Pons (tissue), 1 donor: ENCODE results near the gene NRXN3.

Experiments
- DNase-seq: peaks from one replicate; pipeline ENCODE4 v3.0.0-alpha.2; 2016; ENCODE audit warnings: low spot score

The NRXN3 gene

DNA sequence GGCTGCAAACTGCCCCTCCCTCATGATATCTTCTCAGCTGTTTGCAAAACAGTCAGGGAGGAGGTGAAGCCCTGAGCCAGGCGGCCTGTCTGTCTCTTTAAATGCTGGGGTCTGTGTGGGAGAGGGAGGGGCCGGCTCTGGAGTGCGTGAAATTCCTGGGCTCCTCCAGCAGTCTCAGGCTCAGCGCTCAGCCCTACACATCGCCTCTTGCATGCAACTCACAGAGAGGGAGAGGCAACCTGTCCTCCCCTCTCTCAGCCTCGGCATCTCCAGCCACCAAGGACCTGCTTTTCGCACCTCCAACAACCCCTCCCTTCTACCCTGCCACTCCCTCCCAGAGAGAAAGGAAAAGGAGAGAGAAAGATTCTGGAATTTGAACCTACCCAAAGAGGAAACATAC, at the start of gene NRXN3:
Gene NRXN3, plus strand, starts transcription at position 171 of the 400 bp plus-strand sequence. CDS start 72,721 bp downstream, outside the sequence.
- DNase-seq = peak; percentile 4

DNA sequence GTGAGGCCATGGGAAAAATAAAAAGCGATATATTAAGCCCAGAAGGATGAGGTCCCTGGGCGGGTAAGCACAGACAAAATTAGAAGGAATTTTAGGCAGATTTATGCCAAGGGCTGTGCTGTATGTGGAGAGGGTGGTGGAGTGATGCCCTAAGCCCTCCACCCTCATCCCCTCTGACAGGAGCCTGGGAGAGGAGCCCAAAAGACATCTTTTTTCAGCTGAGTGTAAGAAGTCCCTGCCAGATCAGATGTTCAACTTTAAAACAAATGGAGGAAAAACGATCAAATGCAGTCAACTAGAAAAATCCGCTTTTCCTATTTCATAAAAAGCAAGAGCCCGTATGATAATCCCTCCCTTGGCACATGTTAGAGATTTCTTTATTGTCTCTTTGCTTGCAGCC, 47.7 kb upstream of the NRXN3 start:
- no peak for DNase-seq

DNA sequence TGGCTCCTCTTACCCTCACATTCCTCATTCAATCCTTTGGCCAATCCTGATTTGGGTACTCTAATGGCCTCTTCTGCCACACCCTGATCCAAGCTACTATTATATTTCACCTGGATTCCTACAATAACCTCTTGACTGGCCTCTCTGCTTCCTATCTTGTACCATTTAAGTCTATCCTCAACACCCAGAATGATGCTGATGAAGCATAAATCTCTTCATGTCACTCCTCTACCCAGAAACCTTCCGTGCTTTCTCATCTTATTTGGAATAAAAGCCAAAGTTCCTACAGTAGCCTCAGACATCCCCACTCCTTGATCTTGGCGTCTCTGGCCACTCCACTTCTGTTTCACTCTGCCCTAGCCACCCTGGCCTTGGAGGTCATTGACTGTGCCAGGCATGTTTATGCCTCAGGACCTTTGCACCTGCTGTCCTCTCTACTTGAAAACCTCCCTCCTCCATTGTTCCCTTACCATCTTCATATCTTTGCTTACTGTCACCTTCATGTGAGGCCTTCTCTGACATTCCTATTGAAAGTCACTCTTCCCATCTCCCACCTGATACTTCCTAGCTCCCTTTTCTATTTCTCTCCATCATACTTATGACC, 46.4 kb upstream of the NRXN3 start:
- no peak for DNase-seq

DNA sequence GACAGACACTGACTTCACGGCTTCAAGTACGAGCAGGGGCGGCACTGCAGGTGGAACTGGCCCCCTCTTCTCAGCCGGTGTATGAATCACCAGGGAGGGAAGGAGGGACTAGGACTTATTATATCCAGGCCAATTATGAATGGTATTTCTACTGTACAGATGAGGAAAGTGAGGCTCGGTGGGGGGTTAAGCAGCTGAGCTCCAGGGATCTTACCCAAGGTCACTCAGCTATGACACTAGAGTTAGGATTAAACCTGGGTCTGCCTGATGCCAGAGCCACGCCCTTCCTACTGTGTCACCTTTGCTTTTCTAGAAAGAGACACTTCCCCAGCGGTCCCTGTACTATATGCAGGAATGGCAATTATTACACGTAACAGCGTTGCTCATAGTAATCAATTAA, 42.2 kb upstream of the NRXN3 start:
- no peak for DNase-seq

DNA sequence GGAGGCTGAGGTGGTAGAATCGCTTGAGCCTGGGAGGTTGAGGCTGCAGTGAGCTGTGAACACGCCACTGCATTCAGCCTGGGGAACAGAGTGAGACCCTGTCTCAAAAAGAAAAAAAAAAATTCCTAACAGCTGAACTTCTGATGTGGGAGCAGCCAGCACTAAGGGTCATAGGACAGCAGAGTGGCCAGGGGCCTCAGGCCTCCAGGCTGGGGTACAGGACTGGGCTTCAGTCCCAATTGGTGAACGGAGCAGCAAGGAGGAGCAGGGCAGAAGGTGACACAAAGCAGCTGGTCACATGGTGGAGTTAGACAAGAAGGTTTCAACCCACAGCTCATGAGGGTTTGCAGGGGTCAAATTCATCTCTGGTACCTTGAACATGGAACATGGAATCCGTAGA, 40.8 kb upstream of the NRXN3 start:
- no peak for DNase-seq

DNA sequence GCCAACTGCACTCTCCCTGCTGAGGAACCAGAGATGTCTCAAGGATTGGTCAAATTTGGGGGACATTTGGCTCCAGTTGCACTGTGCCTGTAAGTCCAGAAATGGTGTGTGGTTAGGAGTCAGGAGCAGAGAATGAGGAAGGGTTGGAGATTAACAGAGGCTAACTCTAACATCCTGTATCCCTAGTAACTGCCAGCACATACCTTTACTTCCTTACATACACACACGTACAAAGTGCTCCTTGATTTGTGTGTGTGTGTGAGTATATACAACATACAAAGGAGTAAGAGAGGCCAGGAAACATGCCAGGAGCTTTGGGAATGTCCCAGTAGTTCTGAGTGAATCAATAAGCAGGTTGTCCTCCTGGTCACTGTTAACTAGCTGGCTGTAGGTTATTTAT, 39.8 kb upstream of the NRXN3 start:
- no peak for DNase-seq

DNA sequence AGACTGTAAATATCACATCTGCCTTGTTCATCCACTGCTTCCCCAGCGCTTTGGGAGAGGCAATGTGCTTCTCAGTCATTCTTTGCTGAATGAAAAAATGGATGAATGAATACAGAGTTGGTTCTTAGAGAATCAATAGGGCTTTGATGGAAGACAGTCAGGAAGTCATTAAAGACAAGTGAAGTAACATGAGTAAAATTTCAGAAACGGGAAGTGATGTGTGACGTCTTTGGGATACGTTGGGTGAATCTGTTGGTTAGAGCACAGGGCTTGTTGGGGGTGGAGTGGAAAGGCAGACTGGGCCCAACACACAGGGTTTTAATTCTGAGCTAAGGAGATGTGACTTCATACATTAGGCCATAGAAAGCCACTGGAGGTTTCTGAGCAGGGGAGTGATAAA, 39.0 kb upstream of the NRXN3 start:
- no peak for DNase-seq

DNA sequence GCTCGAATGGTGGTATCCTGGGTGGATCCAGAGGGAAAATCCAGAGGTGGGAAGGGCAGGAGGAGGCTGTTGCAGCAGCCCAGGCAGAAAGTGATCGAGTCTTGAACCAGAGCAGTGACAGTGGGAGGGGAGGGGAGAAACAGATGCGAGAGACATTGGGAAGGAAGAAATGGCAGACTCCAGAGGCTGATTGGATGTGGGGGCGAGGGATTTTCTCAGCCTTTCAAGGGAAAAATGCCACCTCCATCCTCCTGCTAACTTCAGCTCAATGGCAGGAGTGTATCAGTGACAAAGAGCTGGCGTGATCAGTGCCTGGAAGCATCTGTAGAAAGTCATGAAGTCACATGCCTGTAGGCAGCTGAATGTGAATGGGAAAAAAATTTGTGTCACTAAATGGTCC, 38.6 kb upstream of the NRXN3 start:
- DNase-seq = peak; percentile 2

DNA sequence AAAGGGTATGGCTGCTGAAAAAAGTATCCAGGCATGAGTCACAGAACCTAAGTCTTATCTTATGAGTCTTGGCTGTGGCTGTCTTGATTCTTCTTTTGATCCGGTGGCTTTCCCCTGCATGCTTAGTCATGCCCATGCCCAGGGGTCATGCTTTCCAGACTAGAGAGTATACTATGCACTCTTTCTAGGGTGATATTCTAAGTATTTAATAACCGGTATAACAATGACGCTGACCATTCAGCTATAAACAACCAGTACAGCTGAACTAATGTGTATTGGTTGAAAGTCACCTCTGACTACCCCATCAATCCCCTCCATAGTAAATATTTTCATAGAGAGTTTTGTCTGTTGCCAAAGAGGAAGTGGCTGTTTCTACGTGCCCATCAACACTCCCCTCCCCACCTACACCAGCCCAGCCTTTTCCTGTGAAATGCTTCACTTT, 34.7 kb upstream of the NRXN3 start:
- no peak for DNase-seq

DNA sequence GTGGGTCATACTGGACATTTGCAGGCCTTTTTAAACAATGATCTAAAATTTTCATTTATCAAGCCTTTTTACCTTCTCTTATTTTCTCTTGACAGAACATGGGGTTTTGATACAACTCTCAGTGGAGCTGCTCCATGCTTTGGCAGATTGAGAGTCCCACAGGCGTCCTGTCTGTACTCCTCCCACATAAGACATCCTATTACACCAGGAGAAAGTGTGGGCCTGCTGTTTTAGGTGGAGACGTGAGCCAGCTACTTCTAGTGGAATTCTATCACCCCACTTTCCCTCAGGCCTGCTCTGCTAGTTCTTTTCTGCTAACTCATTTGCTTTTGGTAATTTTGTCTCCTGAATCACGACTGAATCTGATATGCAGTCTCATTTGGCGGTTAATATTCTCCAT, 33.5 kb upstream of the NRXN3 start:
- DNase-seq = no peak

DNA sequence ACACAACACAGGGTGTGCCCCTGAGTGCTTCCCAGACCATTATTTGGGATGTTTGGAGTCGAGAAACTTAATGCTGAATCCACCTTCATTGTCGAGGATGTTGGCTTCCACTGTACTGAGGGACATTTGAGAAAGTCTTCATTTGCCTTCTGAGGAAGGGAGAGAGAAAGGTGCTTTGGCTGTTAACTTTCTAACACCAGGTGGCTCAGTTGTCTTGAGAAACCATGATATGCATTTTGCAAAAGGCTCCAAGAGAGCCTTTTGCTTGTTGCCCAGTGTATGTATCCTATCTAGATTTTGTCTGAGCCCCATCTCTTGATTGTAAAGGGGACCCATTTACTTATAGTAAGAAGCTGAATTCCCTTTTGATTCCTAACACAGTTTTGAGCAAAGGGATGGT, 28.6 kb upstream of the NRXN3 start:
- DNase-seq = no peak

DNA sequence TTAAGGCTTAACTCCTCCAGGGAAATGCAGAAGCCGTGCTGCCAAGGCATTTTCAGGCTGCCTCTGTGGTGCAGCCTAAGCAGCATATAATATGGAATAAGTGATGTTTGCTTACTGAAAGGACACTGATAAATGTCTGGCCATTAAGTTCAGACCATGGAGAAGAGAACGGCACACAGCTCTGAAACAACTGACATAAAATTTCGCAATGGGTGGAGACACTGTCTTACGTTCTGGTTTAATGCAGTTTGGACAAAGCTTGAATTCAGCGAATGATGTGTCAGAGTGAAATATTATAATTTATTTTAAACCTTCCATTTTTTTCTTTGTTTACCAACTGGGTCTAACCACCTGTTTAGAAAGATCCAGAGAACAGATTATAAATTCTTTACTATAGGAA, 27.2 kb upstream of the NRXN3 start:
- DNase-seq = no peak

DNA sequence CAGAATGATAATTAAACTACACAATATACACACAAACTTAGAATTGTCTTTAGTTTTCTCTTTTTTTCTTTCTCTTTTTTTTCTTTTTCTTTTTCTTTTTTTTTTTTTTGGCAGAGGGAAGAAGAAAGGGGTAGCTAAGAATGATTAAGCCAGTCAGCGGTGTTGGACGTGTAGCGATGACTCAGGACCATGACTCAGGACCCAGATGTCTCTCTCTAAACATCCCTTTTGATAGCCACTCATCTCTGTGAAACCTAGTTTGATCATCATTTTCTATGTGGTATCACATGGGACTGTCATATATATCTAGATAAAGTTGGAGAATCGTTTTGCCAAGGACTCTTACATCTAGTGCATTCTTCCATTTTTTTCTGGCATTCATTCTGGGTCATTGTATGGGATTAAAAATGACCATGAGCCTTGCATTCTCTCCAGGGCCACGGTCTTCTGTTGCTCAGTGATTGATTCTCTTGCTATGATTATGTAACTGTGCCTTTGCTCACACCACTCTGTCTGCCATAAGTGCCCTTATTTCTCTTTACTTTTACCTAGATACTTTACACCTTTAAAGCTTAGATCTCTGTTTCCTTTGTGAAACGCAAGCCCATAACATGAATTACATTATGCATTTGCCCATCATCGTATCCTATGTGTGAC, 26.6 kb upstream of the NRXN3 start:
- DNase-seq = no peak

DNA sequence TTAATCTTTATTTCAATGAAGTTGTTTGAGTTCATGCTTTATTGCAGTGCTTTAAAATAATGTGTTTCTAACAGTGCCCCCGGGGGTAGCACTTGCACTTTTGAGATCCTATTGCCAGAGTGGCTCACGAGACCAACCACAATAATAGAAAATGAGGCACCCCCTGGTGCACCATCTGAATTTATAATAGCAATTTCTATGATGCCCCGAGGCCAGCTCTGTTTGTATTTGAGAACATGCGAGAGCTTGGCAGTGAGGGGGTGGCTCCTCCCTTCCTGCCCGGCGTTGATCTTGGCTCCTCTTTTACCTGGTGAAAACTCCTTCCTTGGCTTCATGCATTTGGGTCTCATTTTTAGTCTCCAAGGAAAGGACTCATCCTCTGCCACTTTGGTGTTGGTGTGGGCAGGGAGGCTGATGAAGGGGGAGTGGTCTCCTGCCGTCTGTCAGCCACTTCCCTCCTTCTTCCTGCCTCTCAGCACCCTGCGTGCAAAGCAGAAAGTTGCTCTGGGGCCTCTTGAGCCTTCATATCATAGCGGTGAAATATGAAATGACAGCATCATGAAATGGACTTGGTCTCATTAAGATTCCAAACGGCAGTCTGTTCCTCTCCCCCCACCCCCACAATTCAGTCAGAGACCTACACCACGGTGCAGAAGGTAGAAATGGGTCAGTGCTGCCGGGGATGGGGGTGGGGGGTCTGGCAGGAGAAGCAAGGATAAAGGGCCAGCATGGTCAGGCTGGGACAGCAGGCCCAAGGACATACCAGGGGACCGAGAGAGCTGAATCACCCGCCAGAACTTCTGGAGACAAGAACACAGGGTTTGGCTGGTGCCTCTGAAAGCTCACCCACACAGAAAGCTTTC, 17.7 kb upstream of the NRXN3 start:
- no peak for DNase-seq

DNA sequence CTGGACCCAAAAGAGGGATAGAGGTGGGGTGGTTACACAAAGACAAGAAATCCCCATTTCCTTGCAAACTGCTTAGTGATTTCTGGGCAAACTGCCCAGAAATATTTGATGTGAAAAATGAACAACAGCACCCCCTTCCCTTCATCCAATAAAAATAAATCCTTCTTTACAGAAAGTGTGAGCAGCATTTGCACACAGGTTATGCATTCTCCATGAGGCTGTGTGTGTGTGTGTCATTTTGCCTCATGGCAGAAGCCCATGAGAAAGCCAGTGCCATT, 17.2 kb upstream of the NRXN3 start:
- DNase-seq = peak; percentile 22

DNA sequence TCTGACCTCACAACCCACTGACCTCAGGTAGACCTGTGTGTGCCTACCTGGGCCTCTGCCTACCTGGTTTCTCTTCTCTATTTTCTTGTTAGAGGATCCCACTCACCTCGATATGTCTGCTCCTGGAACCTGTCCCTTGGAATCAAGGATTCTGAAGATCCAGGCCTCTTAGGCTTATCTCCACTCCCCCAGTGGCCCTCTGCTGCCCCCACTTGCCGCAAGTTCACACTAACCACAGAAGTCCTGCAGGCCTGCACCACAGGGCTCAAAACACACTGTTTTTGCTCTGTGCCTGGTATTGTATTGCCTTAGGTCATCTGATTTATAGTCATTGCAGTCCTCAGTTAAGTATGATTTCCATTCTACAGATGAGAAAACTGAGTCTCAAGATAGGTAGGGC, 15.3 kb upstream of the NRXN3 start:
- DNase-seq = peak; percentile 47

DNA sequence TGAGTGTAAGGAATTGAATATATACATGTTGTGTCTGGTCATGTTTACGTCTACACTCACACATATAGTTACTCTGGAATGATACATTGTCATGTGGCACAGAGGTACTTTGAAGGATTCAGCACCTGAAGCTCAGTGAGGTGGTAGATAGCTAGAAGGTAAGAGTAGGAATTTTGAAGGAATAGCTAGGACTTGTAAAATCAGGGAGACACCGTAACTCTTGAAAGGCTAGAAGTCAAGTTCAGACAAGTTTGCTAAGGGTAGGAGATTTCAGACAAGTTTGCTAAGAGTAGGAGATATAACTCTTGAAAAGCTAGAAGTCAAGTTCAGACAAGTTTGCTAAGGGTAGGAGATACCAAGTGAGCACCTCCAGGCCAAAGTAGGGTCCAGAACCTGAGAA, 14.0 kb upstream of the NRXN3 start:
- DNase-seq = no peak

DNA sequence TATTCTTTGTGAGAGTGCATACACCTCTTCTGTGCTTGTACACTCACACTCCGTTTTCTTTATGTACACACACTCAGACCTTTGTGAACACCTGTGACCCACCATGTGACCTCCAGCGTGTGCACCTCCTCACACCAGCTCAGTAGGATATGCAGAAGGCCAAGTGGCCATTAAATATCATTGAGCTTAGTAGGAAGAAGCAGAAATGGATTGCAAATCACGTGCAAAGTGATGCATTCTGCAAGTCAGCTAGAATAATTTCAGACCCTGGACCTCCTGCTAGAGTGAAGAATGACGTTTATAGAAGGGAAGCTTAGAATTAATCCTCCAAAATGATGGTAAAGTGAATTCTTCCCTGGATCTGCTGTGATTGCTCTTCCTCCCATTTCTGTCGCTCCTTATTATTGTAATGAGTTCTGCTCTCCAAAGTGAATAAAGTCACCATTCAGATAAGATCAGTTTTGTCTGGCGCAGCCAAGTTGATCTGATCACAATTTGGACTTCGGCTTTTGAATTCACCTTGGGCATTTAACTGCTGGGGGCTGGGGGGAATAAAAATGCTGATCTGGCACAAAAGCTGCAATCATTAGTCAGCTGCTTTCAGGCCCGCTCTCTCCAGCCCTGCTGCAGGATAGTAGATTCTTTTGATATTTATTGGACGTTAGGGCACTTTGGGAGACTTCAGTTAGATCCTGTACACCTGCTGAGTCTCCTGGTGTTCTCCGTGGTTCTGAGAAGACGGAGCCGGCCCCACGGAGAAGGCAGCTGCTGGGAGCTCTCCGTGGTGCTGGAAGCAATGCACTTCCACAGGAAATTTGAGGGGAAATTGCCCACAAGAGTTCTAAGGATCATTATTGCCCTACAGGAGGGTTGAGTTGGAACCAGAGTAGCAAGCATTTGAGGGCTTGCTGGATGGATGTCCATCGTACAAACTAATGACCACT, 12.4 kb upstream of the NRXN3 start:
- no peak for DNase-seq

DNA sequence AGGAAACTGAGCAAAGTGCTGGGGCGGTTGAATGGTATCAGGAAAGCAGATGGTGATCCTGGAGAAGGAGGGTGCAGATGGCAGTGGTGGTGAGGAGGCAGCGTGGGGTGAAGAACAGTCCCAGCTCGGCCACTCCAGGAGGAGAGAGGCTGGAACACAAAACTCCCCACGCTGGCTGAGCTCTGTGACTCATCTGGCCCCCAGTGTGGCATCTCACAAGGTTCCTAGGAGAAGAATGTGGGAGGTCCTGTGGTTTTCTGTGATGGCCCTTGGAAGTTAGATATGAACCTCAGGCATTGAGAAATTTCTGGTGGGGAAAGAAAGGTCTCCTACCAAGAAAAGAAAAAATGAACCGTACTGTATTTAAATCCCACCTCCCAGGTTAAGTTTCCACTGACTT, 8.0 kb upstream of the NRXN3 start:
- no peak for DNase-seq

DNA sequence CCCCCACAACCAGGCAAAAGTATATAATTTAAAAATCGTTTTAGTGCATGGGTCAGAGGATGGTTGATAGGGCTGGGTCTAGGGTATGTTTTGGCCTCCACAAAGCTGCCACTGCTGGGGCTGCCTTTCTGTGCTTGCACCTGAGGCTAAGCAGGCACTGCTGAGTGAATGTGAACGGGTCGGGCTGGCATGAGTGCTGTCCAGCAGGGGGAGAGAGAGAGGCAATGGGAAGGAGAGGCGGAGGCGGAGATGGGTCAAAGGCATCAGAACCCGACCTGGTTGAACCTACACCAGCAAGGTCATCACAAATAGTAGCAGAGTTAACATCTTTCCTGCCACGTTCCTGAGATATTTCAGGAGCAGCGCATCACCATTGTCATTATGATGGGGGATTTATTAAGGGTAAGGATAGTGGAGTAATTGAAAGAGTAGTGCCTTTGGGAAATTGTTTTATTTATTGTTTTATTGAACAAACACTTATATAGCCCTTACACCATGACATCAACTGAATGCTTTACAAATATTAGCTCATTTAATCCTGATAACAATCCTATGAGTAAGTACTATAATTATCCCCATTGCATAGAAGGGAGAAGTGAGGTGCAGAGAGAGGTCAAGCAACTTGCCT, 5.8 kb upstream of the NRXN3 start:
- no peak for DNase-seq

DNA sequence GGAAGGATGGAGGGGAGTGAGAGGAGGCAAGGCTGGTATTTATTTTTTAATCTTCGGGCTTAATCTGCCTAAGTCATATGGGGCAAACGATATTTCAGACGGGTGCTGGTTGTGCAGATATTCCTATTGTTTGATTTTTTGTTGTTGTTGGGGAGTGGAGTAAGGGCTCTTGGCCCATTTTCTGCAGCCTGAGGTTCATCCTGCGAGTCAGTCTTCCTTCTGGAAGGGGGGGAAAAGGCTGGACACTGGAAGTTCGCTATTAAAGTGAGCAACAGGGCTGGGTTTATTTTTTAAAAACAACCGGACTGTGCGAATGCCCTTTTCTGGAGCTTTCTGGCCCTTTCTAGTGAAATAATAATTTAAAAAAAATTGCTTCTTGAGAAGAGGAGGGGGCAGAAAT, 2.3 kb downstream of the NRXN3 start:
- DNase-seq = no peak
